ENCODE data around the gene UGT1A10. TPM values are rescaled to one million over a fixed set of nuclear protein-coding genes. Genes with fewer than 3 reads are reported as not detected.

Gene UGT1A10
- polyA plus RNA-seq, 4 donors, result not detected

- no peak for DNase-seq (ENCODE audit: low read depth in 4 of 4, low spot score in 2 of 4)
Observed at GRCh38 chr2:233768076-233768475, 131.8 kb downstream of the UGT1A10 start.

GRCh38 chr2:233769260-233769659 is 133.0 kb downstream of the UGT1A10 start:
- no peak for DNase-seq (ENCODE audit: low read depth in 4 of 4, low spot score in 2 of 4)

DNA sequence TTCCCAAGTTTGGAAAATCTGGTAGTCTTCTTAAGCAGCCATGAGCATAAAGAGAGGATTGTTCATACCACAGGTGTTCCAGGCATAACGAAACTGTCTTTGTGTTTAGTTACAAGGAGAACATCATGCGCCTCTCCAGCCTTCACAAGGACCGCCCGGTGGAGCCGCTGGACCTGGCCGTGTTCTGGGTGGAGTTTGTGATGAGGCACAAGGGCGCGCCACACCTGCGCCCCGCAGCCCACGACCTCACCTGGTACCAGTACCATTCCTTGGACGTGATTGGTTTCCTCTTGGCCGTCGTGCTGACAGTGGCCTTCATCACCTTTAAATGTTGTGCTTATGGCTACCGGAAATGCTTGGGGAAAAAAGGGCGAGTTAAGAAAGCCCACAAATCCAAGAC is 135.9 kb downstream of the UGT1A10 start:
- DNase-seq (ENCODE audit: low read depth in 4 of 4, low spot score in 2 of 4), result no peak

- no peak for DNase-seq (ENCODE audit: low read depth in 4 of 4, low spot score in 2 of 4)
Observed at GRCh38 chr2:233772583-233772982, 136.3 kb downstream of the UGT1A10 start.

DNA sequence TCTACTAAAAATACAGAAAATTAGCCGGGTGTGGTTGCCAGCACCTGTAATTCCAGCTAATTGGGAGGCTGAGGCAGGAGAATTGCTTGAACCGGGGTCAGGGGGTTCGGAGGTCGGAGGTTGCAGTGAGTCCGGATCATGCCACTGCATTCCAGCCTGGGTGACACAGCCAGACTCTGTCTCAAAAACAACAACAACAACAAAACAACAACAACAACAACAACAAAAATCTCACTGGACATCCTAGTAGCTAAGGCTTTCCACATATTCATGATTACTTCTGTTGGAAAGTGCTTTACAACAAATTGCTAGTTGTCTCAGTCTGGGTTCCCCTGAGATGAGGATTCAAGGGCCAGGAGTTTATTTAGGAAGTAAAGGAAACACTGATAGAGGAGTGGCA is 137.6 kb downstream of the UGT1A10 start:
- DNase-seq (ENCODE audit: low read depth in 4 of 4, low spot score in 2 of 4), result no peak

DNA sequence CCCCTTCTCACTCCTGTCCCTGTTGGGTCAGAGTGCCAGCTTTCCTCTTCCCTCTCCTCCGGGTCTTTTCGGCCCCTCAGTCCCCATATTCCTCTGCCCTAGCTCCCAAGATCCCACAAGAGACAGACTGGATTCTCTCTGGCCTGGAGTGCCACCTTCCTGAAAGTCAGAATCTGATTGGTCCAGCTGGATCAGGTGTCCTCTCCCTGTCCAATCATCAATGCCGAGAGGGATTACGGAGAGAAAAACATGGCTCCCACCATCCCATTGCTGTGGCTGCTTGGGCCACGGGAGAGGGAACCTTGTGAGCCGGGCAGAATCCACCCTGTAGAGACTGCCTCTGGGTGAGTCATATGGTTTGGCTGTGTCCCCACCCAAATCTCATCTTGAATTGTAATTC is 139.2 kb downstream of the UGT1A10 start:
- DNase-seq (ENCODE audit: low read depth in 4 of 4, low spot score in 2 of 4), result no peak

DNA sequence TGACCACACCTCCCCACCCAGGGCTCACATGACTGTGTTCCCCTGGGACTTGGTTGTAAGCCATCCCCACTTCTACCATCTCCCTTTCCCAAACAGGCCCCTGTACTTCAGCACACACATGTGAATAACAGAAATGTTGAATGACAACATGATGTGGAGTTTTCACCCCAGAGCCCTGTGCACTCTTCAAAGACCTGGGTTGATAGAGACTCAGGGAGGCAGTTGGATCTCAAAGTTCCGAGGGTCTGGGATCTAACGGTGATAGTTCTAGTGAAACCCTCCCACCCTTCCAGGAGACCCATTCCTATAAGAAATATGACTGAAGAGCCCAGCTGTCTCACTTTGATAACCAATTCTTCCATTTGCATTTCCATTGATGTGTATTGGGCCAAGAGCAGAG is 141.8 kb downstream of the UGT1A10 start, which contains the start of gene MROH2A:
Gene MROH2A, plus strand, starts transcription at position 301 of the 400 bp plus-strand sequence. CDS start 1,029 bp downstream, outside the sequence.
- DNase-seq (ENCODE audit: low read depth in 4 of 4, low spot score in 2 of 4), result no peak

DNA sequence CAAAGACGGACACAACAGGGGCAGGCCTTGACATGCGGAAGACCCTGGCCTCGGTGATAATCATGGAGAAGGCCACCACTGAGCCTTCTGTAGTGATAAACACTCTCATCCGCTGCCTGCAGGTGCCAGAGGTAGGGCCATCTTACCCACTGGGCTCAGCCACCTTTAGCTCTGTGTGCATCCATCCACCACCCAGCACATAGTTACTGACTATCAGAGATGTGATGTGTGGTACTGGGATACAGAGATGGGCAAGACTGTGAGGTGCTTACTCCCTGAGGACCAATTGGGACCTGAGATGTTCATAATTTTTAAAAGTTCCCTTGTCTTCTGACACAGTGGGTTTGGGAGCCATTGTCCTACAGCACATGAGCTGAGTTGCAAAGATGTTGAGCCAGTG is 143.5 kb downstream of the UGT1A10 start:
- no peak for DNase-seq (ENCODE audit: low read depth in 4 of 4, low spot score in 2 of 4)

DNA sequence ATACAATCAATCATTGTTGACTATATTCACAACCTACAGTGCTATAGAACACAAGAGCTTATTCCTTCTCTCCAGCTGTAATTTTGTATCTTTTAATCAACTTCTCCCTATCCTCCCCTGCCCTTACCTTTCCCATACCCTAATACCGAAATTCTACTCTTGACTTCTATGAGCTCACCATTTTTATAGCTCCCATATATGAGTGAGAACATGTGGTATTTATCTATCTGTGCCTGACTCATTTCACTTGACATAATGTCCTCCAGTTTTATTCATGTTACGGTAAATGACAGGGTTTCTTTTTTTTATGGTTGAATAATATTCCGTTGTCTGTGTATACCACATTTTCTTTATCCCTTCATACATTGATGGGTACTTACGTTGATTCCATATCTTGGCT is 144.5 kb downstream of the UGT1A10 start:
- no peak for DNase-seq (ENCODE audit: low read depth in 4 of 4, low spot score in 2 of 4)

DNA sequence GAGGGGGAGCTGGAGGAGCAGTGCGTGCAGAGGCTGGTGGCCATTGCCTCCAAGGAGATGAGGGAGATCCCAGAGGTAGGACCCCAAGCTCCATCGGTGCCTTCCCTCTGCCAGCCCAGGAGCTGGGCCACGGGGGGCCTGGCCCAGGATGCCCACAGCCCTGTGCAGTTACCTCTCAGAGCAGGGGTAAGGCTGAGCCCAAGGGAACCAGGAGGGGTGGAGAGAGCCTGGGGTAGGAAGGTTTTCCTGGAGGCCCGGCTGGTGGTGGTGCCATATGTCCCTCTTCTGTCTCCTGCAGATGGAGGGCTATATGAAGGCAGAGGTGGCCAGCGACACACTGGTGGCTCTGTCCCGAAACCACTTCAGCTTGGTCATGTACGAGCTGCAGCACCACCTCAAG is 153.3 kb downstream of the UGT1A10 start:
- no peak for DNase-seq (ENCODE audit: low read depth in 4 of 4, low spot score in 2 of 4)

GRCh38 chr2:233791151-233791882 is 155.1 kb downstream of the UGT1A10 start:
- no peak for DNase-seq (ENCODE audit: low read depth in 4 of 4, low spot score in 2 of 4)

- DNase-seq (ENCODE audit: low read depth in 4 of 4, low spot score in 2 of 4), result no peak
Observed at GRCh38 chr2:233791883-233792329, 155.7 kb downstream of the UGT1A10 start.

DNA sequence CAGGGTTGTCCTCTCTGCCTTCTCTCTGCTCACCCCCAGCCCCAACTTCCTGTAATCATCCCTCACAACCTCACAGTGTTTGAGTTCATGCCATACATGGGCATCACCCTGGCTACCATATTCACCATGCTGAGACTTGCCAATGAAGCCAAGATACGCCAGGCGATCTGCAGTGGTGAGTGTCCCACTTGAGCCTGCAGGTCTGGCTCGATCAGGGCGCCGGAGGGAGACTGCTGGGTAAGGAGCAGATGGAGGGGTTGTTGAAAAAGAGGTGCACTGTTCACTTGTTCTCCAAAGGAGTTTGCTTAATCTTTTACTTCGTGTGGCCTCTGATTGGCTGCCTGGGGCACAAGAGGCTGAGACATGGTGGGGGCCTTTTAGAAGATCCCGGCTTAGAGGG is 156.5 kb downstream of the UGT1A10 start:
- DNase-seq (ENCODE audit: low read depth in 4 of 4, low spot score in 2 of 4), result no peak

DNA sequence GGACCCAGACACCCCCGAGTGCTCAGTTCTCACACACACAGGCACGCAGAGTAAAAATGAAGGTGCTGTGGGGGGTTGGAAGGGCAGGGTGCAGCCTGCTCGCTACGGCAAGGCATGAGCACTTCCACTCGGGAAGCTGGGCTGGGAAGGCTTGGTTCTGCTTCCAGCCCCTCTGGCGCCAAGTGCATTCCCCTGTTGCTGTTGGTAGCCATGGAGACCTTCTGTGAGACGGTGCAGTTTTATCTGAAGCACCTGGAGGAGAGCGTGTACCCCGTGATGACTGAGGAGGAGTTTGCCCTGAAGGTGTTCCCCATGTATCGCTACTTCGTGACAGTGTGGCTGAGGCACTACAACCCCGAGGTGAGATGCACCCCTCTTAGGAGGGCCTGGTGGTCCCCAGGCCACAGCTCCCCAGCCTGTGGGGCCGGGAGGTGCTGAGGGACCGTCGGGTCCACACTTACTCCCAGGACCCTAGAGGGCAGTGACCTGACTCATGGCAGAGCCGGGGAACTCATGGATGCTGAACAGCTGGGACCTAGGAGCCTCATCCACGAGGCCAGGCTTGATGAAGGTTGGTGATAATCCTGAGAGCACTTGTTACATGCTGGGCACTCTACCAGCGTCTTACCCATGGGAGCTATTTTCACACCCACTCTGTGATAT is 157.3 kb downstream of the UGT1A10 start:
- no peak for DNase-seq (ENCODE audit: low read depth in 4 of 4, low spot score in 2 of 4)

DNA sequence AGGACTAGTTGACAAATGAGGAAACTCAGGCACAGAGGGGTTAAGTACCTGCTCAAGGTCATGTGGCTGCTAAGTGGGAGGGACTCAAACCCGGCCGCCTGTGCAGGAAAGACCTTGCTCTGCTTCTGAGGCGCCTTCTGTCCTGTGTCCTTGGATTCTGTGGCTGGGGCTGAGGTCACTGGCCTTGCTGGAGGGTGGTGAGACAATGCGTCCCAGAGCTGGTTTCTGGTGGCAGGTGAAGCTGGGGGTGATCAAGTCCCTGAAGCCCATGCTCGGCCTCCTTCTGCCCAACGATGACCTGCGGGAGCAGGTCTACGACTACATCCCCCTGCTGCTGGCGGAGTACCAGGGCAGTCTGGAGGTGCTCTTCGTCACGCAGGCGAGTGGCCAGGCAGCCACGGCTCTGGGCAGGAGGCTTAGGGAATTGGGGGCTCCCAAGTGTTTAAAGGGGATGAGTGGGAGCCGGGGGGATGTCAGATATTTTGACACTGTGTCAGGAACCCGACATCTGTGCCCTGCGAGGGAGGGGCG is 157.9 kb downstream of the UGT1A10 start:
- DNase-seq (ENCODE audit: low read depth in 4 of 4, low spot score in 2 of 4), result no peak

DNA sequence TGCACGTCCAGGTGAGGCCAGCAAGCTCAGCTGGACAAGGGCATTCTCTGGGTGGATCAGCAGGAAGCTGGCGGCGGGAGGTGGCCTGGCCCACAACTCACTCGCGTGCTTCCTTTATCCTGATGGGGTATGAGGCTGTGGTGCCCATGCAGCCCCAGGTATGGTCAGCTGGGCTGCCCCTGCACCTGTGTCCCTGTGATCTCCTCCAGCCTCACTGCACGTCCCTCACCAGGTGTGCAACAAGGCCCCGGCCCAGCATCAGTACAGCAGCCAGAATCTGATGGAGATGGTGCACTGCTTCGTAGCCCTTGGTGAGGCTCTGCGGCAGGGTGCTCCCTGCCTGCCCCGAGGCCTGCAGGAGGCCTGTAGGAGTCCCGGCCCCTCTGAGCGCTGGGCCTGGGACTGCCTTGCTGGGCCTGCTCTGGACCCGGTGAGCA is 159.5 kb downstream of the UGT1A10 start:
- no peak for DNase-seq (ENCODE audit: low read depth in 4 of 4, low spot score in 2 of 4)

DNA sequence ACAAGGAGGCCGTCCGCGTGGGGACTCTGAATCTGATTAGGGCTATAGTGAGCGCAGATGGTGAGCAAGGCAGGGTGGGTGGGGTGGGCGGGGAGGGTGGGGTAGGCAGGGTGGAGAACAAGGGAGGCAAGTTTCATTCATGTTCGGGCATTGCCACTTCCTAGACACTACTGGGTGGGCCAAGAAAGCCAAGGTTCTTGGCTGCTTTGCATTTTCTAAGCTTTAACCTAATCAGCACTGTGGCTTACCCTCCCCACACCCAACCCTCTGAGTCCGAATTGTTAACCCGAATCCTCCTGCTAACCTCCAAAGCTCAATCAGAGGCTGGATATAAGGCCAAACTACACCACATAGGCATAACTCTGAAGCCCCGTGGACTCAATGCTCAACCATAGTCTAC is 160.0 kb downstream of the UGT1A10 start:
- no peak for DNase-seq (ENCODE audit: low read depth in 4 of 4, low spot score in 2 of 4)

DNA sequence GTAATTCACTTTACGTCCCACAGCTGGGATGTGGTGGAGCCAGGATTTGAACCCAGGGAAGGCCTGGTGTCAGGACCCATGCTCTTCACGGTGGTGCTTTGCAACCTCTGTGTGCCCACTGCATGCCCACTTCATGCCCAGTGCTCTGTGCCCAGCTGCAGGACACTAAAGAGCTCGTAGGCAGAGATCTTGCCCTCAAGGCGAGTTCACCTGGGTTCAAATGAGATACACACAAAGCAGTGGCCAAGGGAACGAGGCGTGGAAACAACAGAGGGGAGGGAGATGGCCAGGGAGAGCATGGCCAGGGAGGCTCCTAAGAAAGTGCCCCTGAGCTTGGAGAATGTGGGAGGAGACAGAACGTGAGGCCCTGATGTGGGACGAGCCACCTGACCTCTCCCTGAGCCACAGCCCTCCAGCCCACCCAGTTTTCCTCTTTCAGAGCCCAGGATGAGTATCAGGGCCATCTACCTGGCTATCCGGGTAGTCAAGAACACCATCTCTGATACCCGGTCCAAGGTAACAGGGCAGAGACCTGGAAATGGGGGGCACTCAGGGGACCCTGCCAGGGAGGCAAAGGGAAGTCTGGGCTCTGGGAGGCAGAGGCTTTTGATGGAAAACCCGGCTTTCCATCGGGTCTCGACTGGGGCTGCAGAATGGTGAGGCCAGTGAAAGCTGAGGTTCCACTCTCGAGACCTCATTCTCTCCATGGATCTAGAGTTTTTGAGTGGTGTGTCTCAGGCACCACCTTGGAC is 162.3 kb downstream of the UGT1A10 start:
- no peak for DNase-seq (ENCODE audit: low read depth in 4 of 4, low spot score in 2 of 4)

- DNase-seq (ENCODE audit: low read depth in 4 of 4, low spot score in 2 of 4), result no peak
Observed at GRCh38 chr2:233799087-233799665, 162.9 kb downstream of the UGT1A10 start.

DNA sequence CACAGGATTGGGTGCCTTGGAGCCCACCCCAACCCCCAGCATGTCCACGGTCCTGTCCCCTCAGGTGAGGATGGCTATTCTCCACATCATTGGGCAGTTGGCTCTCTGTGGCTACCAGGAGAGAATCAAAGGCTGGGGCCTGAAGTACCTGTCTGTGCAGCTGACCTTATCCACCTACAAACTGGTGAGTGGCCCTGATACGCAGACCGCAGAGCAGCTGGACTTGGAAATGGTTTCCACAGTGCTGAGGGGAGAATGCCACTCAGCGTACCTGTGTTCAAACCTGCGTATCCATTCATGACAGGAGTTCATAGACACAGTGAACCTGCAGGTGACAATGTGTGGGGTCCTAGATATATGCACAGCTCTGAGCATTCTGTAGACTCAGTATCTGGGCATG is 163.5 kb downstream of the UGT1A10 start:
- DNase-seq (ENCODE audit: low read depth in 4 of 4, low spot score in 2 of 4), result no peak

DNA sequence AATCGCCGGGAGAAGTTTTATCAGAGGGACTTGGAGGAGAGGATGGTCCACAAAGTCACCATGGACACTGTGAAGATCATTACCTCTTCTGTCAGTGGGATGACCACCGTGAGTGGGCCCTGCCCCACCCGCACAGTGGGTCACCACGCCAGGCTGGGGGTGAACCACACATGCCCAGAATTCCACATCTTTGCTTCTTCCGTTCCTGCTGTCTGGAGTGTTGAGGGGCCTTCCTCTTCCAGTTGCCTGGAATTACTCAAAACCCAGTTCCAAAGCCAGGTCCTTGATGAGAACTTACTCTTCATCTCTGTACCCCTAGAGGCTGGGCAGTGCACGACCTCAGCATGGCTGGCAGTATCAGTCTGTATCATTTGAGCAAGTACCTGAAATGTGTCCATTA is 164.0 kb downstream of the UGT1A10 start:
- no peak for DNase-seq (ENCODE audit: low read depth in 4 of 4, low spot score in 2 of 4)

All from left renal cortex interstitium (tissue), 4 donors.